ENCODE measurements around the gene CEP19.
A peak's percentile ranks its signal among the peaks of the same experiment; 100 is the strongest.

CEP19 gene

DNA sequence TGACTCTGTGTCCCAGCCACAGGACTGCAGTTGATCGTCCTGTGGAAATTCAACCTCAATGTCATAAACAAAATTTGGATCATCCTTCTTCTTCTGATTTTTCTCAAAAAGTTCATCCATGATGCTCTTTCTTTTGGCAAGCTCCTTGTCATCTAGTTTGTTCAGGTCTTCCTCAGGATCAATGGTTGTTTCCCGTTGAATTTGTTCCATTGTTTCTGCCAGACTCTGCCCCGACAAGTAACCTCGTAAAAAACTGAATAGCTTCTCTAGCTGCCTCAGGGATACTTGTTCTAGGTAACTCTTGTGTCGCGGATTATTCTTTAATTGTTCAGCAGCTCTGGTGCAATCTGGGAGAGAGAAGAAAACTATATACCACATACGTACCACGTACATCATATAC lies 4.5 kb downstream of the CEP19 start:
- DNase-seq = no peak

DNA sequence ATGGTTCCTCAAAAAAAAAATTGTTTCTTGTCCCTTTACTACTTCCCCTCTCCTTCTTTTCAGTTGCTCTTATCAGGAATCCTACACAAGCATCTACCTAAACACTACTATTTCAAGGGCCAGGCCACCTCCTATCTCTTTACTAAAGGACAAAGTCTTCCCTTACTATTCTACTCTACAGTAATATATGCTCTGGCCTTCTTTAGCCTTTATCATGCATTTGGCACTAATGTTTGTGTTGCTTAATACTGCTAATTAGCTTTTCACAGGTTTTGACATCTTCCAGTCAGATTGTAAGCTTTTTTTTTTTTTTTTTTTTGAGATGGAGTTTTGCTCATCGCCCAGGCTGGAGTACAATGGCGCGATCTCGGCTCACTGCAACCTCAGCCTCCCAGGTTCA lies 5.3 kb downstream of the CEP19 start:
- no peak for DNase-seq

DNA sequence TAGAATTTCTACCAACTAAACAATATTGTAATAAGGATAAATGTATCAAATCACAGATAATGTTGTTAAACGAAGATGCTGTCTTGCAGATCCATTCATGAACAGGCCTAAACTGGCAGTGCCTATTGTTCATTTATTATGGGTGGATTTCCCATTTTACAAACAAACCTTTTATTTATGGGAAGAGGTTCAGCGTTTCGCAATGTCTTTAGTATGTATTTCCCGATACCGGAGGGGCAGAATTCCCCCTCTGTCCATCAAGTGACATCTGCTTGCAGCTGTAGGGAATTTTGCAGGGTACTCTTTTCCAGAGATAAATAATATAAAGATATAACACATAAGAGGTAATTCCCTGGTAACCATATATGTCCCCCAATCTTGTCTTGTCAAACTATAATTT lies 5.7 kb downstream of the CEP19 start:
- DNase-seq = no peak

DNA sequence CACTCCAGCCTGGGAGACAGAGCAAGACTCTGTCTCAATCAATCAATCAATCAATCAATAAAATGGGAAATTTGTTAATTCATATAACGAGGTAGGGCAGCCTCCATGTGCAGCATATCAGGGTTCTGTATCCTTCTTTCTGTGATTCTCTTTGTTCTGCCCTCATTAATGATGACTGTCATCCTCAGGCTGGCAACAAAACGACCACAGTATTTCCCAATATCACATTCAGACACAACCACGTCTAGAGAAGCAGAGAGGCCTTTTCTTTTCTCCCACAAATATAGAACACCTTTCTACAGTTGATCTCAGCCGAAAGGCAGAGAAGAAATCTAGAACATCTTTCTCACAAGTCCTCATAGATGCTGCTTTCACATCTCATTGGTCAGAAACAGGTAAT lies 11.2 kb downstream of the CEP19 start:
- DNase-seq = no peak

DNA sequence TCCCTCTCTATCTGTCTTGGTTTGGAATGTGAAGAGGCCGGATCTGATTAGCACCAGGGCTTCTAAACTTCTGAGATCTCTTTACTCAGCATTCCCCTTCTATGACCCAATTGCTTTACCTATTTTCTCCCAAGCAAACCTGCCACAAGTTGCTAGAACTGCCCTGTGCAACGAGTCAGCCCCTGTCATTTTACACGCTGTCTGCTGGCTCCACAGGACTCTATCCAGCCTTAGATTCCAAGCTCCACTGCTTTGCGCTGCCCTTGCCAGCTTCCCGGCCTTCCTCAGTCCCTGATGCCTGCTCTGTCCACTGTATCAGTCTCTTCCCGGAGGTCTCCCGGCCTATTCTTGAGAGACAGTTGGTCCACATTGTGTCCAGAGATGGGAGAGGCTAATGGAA lies 12.3 kb downstream of the CEP19 start:
- no peak for DNase-seq

DNA sequence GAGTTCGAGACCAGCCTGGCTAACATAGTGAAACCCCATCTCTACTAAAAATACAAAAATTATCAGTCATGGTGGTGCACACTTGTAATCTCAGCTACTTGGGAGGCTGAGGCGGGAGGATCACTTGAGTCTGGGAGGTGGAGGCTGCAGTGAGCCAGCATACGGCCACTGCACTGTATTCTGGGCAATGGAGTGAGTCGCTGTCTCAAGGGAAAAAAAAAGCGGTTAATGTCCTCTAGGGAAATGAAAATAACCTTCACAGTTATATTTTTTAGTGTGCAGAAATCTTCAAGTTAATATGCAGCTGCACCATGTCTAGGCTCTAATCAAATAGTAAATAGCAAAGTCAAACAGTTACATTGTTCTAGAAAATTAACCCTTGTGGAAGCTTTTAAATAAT lies 14.8 kb downstream of the CEP19 start:
- DNase-seq = no peak

DNA sequence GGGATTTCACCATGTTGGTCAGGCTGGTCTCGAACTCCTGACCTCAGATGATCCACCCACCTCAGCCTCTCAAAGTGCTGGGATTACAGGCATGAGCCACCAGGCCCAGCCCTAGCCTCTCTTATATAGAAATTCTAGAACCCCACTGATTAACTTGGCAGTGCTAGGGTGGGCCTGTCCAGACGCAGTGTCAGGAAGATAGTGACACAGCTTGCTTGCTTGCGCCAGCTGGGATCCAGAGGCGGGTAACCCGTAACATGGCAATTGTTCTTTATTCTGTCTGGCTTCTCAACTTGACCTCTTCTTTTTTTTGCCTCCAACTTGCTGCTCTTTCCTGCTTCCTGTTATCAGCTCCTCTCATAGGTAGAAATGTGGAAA lies 16.2 kb downstream of the CEP19 start:
- DNase-seq = no peak

DNA sequence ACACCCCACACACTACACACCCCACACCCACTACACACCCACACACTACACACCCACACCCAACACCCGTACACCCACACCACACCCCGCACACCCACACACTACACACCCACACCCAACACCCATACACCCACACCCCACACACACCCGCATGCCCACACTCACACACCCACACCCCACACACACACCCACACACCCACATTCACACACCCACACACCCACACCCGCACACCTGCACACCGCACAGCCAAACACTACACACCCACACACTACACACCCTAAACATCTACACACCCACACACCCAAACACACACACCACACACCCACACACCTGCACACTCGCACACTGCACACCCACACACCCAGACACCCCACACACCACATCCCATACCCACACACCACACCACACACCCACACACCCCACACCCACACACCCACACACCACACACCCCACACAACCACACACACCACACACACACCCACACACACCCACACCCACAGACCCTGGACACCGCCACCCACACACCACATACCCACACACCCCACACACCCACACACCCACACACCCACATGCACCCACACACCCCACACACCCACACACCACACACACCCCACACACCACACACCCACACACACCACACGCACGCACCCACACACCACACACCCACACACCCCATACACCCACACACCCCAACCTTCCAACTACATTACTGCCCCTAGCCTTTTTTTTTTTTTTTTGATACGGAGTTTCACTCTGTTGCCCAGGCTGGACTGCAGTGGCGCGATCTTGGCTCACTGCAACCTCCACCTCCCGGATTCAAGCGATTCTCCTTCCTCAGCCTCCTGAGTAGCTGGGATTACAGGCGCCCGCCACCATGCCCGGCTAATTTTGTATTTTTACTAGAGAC lies 16.9 kb downstream of the CEP19 start:
- no peak for DNase-seq

DNA sequence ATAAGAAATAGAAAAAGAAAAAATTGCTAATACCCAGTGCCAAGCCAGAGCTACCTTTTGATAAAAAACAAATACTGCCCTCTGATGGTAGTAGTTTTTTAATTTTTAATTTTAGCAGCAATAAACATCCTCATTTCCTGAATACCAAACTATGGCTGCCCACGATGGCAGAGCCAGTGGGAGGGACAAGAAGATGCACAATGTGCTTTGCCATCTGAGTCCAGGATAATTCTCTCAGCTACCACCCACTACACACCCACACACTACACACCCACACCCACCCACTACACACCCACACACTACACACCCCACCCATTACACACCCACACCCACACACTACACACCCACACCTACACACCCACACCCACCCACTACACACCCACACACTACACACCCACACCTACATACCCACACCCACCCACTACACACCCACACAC lies 17.8 kb downstream of the CEP19 start:
- peak; percentile 4 for DNase-seq

DNA sequence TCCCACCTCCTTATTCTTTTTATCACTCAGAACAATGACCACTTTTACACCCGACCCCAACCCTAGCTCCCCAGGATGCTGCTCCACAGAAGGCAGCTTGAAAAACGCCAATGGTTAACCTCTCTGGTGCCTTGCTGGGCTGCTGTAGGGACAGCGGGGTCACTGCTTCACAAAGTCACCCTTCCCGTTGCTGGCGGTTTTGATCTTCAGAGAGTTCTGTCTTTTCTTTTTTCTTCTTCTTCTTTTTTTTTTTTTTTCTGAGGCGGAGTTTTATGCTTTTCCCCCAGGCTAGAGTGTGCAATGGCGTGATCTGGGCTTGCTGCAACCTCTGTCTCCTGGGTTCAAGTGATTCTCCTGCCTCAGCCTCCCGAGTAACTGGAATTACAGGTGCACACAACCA lies 20.7 kb downstream of the CEP19 start:
- no peak for DNase-seq

DNA sequence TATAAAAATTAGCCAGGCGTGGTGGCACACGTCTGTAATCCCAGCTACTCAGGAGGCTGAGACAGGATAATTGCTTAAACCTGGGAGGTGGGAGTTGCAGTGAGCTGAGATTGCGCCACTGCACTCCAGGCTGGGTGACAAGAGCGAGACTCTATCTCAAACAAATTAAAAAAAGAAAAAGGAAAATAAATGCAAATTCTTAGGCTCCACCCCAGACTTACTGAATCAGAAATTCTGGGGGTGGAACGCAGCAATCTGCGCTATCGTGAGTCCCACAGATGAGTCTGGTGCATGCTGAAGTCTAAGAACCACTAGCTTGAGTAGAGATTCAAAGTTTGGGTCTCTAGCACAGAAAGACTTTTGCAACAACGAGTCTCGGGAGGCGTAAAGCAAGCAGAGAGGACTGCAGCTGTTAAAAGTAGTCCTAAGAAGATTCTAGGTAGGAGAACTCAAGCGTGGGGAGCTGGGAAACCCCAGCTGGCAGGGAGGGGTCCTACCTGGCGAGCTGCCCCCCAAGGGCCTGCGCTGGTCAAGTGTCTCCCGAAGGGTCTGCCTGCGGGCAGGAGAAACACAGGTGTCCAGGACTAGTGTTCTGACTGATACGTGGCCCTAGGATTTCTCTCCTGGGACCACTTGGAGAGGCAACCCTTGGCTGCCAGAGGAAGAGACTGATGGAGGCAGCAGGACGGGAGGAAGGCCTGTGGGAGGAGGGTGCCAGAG lies 21.9 kb downstream of the CEP19 start:
- no peak for DNase-seq

DNA sequence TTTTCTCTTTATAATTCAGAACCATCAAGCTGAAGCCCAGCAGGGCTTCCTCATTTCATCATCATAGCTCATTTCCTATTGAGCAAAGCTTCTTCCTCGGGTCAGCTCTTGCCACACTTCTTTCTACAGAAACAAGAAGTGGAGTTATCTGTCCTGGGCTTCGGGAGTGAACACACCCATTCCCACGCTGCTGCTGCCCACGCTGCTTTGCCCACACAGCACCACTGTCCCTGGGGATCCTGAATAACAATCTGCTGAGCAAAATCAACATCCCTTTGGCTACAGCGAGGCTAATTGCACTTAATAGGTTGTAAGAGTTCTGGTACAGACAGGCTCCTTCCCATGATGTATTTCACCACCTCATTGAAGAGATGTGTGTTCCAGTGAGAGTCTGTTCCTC lies 23.7 kb downstream of the CEP19 start:
- DNase-seq = peak; percentile 48

DNA sequence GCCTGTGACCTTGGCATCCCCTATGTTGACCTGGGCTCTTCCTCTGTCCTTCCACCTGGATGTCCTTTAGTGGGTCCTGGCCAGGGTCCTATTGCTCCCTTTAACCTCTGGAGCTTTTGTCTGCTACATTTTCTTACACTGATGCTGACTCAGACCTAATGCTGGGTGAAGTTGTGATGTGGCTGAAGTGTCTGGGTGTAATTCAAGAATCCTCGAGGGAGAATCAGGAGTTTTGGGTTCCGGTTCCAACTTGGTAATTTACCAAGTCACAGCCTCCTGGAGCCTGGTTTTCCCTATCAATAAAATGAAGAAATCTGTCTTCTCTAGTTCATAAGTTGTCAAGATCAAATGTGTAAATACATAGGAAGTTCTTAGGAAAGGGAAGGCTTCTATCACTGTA lies 25.6 kb downstream of the CEP19 start:
- DNase-seq = no peak

DNA sequence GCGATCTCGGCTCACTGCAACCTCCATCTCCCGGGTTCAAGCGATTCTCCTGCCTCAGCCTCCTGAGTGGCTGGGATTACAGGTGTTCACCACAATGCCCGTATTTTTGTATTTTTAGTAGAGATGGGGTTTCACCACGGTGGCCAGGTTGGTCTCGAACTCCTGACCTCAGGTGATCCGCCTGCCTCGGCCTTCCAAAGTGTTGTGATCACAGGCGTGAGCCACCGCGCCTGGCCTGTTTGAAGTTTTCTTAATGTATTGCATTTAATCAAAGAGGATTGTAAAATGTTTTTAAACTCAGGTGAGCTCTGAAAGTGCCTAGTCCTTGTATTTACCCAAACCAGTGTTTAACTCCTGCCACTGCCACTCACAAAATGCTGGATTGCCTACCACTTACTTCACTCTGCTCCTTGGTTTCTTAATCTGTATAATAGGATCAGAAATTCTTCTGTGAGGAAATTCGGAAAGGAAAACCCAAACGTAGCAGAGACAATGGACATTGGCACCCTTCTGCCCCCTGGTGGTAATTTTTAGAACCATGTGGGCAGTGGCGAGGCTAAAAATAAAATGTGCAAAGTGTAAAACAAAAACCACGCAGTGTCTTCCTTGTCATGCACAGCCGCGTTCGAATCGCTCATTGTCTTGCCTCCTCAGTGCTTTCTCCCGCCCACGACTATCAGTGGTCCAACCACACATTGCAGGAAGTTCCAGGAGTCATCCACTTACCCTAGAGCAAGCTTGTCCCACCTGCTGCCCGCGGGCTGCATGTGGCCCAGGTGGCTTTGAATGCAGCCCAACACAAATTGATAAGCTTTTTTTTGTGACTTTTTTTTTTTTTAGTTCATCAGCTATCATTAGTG lies 27.3 kb downstream of the CEP19 start:
- peak; percentile 68 for DNase-seq

DNA sequence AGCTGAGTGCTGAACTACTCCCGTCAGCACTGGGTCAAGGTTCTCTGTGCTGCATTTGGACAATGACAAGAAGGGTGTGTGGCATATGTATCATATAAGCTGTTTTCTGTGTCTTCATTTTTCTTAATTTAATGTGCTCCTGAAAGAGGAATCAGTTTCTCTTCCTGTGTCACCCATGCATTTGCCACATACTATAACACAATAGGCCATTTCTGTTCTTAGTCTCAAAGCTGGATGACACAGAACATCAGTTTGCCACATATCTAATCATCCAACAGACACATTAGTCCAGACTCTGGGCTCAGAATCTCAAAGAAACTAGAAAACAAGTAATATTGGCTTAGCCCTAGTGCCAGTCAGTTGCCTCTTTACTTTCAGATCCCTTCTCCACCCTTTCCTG lies 34.1 kb downstream of the CEP19 start:
- DNase-seq = no peak

DNA sequence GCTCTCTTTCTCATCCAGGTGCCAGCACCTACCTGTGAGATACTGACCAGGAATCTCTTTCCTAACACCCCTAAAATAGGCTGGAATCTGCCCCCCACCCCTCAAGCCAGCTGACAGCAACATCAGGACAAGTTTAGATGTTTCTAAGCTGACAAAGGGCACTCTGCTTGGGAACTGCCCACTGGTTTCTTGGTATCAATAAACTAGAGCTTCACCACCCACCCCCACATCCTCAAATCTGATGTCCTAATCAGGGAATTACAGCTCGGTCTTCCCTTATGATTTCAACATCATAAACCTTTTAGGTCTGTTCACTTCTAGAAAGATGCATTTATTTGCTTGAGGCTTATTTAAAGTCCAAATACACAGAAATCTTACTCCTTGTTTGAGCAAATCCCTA lies 34.7 kb downstream of the CEP19 start:
- DNase-seq = no peak

DNA sequence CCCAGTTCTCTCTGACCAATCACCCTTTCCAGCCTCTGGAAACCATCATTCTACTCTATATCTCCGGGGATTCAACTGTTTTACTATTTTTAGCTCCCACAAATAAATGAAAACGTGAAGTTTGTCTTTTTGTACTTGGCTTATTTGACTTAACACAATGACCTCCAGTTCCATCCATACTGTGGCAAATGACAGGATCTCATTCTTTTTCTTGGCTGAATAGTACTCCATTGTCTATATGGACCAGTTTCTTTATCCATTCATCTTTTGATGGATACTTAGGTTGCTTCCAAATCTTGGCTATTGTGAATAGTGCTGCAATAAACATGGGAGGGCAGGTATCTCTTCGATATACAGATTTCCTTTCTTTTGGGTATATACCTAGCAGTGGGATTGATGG lies 38.4 kb downstream of the CEP19 start:
- no peak for DNase-seq

DNA sequence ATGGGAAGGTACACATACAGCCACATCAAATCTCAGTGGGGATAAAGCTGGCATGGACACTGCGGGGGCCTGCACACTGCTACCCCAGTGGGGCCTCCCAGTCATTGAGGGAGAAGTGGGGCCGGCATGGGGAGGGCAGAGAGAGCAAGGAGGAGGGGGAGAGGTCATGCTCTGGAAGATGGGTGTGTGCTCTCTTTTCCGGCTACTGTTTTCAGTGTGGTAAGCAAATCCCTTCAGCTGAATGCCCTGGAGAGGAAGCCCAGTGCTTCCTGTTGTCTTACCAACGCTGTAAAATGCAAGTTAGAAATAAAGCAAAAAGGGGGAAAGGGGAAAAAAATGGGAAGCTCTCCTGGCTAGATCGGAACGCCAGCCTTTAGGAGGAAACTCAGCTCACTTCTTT lies 41.7 kb downstream of the CEP19 start:
- DNase-seq = no peak

DNA sequence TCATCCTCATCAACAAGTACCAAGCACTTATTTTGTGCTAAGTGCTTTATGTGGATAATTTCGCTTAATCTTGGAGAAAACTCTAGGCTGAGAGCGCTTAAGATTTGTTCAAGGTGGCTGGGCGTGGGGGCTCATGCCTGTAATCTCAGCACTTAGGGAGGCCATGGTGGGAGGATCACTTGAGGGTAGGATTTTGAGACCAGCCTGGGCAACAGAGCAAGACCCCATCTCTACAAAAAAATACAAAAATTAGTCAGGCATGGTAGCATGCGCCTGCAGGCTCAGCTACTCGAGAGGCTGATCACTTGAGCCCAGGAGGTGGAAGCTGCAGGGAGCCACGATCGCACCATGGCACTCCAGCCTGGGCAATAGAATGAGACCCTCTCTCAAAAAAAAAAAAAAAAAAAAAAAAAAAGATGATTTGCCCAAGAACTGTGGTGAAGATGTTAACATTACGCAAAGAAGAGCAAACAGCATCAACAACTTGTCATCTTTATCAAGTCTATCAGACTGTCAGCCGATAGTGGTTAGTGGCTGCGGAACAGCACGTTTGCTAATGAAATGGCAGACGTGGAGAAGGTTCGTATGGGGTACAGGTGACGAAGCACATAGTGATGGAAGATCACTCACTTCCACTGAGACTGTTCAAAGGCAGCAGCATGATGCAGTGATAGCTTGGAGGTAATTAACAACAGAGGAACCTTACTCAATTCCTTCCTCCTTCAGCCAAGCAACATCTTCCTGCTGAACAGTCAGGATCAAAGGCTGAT lies 44.8 kb downstream of the CEP19 start:
- no peak for DNase-seq

DNA sequence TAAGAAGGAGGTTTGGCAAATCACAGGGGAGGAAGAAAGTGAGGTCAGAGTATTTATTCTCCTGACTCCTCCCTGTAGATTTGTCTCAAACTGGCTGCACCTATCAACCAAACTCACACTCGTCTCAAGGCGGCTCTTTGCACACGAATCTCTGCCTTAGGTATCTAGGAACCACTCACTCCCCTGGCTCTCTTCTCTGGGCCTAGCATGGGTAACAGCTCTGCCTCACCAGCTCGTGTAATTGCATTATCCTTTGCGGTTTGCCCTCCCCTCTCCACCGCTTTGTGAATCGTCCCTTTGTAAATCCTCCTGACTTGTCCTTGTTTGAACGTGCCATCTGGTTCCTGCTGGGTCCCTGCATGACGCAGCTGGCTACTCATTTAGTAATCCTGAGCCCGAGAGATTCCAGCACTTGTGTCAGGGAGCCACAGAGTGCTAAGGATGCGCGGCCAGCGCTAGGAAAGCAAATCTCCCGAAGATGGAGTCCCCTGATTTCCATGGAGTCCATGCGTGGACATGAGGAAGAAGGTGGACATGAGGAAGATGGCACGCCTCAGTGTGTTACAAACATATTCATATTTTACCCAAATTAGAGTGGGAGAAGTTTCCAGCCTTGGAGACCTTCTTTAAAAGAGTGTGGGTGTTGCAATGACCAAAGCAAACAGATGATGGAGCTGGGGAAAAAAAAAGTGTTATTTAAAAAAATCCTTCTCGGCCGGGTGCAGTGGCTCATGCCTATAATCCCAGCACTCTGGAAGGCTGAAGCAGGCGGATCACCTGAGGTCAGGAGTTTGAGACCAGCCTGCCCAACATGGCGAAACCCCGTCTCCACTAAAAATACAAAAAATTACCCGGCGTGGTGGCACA lies 45.8 kb downstream of the CEP19 start:
- DNase-seq = peak; percentile 87

DNA sequence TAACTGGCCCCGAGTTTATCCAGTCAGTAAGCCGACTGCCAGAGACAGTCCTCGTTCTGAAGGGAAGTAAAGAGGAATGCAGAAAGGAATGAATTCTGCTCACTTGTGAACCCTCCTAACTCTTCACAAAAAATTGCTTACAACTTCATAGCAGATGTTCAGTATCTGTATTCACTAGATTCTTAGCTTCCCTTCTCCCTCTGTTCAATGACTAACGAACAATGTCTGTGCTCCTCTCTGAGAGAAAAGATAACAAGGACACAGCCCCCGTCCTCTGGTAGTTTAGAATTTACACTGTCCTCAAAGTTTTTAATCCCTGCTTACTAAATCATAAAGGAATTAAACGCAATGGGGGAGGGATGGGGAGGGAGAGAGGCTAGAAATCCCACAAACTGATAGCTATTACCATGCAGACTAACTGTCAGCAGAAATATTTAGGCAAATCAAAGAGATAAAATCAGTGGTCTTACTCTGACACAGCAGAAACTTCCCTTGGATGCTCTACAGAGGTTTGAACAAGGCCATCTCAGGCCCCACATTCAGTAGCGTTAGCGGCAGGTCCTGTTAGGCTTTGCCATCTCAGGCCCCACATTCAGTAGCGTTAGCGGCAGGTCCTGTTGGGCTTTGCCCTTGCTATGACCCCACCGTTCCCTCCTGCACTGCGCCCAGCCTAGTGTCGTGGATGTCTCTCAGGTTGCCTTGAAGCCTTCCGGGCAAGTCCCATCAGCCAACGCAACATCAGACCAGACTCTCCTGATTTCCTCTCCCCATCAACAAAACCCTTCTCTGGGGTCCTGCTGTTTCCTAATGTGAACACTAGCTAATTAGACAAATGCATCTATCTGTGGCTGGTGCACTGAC lies 49.1 kb downstream of the CEP19 start:
- DNase-seq = no peak
